Left hindlimb (tissue), 1 donor: ENCODE data around the gene RPL22L1.
A peak's percentile ranks its signal among the peaks of the same experiment; 100 is the strongest.
"Not testable (repeated sequence)": the region's sequence is repeated elsewhere in the genome, so short reads cannot be mapped to it uniquely, and the experiment has no call there.

Experiments
- DNase-seq: peaks from one replicate; pipeline ENCODE4 v3.0.0-alpha.2; 2018

The RPL22L1 gene

GRCh38 chr3:170877311-170877710 lies 7.3 kb upstream of the RPL22L1 start:
- not testable (repeated sequence) for DNase-seq

- no peak for DNase-seq
Observed at GRCh38 chr3:170876537-170876936, 6.5 kb upstream of the RPL22L1 start.

- DNase-seq, result no peak
Observed at GRCh38 chr3:170869239-170869590, 780 bp downstream of the RPL22L1 start.

- DNase-seq, result no peak
Observed at GRCh38 chr3:170868577-170869238, 1.3 kb downstream of the RPL22L1 start.

GRCh38 chr3:170867143-170867937 lies 2.7 kb downstream of the RPL22L1 start:
- no peak for DNase-seq

GRCh38 chr3:170866499-170866898 lies 3.5 kb downstream of the RPL22L1 start:
- no peak for DNase-seq

GRCh38 chr3:170865209-170866094 lies 4.5 kb downstream of the RPL22L1 start:
- no peak for DNase-seq

GRCh38 chr3:170864525-170865208 lies 5.3 kb downstream of the RPL22L1 start:
- DNase-seq, result no peak

GRCh38 chr3:170863816-170864215 lies 6.2 kb downstream of the RPL22L1 start:
- DNase-seq, result no peak

GRCh38 chr3:170862618-170863374 lies 7.2 kb downstream of the RPL22L1 start:
- DNase-seq, result no peak

- no peak for DNase-seq
Observed at GRCh38 chr3:170858599-170858998, 11.4 kb downstream of the RPL22L1 start.

- DNase-seq, result no peak
Observed at GRCh38 chr3:170852324-170852723, 17.7 kb downstream of the RPL22L1 start.

GRCh38 chr3:170848292-170848917 lies 21.6 kb downstream of the RPL22L1 start:
- DNase-seq, result no peak

GRCh38 chr3:170844377-170844776 lies 25.6 kb downstream of the RPL22L1 start:
- no peak for DNase-seq

GRCh38 chr3:170840291-170840859 lies 29.6 kb downstream of the RPL22L1 start:
- no peak for DNase-seq

- DNase-seq, result no peak
Observed at GRCh38 chr3:170839518-170840100, 30.4 kb downstream of the RPL22L1 start.

- no peak for DNase-seq
Observed at GRCh38 chr3:170836491-170836890, 33.5 kb downstream of the RPL22L1 start.

- peak; percentile 66 for DNase-seq
Observed at GRCh38 chr3:170835336-170835735, 34.7 kb downstream of the RPL22L1 start.

- DNase-seq, result no peak
Observed at GRCh38 chr3:170830580-170830979, 39.4 kb downstream of the RPL22L1 start.

GRCh38 chr3:170829546-170830272 lies 40.3 kb downstream of the RPL22L1 start:
- DNase-seq, result no peak
